ENCODE measurements around the gene DPYSL5. TPM values are rescaled to one million over a fixed set of nuclear protein-coding genes. Genes with fewer than 3 reads are reported as not detected.
"Not testable (repeated sequence)": the region's sequence is repeated elsewhere in the genome, so short reads cannot be mapped to it uniquely, and the experiment has no call there.

DPYSL5 gene
- total RNA-seq, 1 donor: not detected

GRCh38 chr2:26915316-26915715, 67.4 kb downstream of the DPYSL5 start:
- TF ChIP-seq CTCF (IDR thresholded peaks at IDR 0.05; ENCODE audit: insufficient read depth, low read depth, low read length): no peak
- H3K4me3 ChIP-seq (ENCODE audit: low read depth, low read length): no peak overlapping the region
- DNase-seq (ENCODE audit: low read depth): no peak

DNA sequence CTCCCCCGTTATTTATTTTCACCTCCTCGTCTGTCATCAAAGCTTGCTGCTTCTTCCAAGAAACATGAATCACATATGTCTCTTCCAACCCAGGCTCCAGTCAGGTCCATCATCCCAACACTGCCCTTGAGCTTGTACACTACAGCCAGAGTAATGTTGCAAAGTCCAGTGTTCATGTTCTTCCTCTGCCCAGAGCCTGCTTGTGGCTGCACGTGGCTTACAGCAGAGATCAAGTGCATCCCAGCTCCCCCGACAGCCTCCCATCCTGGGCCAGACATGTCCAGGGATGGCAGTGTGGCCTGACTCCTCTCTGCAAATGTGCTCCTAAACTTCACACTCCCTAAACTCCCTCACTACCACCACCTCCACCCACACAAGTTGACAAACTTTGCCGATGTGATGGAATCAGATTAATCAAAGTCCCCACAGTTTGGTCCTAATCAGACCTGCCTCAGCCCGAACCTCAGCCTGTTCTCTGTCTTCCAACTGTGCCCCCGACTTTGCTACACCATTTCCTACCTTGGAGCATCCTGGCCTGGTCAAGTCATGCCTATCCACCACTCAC, 68.3 kb downstream of the DPYSL5 start:
- DNase-seq (ENCODE audit: low read depth): no peak
- TF ChIP-seq CTCF (IDR thresholded peaks at IDR 0.05; ENCODE audit: insufficient read depth, low read depth, low read length): no peak
- no peak overlapping the region for H3K4me3 ChIP-seq (ENCODE audit: low read depth, low read length)

DNA sequence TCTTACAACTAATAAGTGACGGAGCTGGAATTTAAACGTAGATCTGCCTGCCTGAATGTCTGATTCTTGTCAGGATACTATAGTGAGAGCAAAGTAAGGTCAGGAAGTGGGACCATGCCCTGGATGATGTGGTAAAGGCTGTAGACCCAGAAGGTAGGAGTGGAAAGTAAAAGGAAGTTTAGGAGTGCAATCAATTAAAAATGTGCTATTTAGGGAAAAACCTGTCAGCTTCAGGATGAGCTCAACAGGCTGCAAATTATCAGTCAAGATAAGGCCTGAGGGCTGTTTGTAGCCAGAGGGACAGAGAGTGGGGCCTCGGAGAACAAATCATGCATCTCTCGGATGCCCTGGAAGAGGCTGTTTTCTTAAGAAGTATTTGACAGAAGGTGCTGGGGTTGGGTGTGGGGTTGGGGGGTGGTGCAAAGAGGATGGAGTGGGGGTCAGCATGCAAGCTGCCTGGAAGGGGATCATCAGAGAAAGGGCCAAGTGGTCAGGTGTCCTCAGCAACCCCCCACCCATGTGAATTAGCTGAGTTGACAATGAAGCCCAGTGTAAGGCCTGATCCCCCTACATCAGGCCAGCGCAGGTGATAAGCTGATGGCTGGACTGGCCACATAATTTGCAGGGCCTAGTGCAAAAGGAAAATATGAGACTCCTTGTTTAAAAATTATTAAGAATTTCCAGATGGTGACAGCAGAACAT, 69.4 kb downstream of the DPYSL5 start:
- no peak for TF ChIP-seq CTCF (IDR thresholded peaks at IDR 0.05; ENCODE audit: insufficient read depth, low read depth, low read length)
- no peak for DNase-seq (ENCODE audit: low read depth)
- H3K4me3 ChIP-seq (ENCODE audit: low read depth, low read length): no peak overlapping the region

DNA sequence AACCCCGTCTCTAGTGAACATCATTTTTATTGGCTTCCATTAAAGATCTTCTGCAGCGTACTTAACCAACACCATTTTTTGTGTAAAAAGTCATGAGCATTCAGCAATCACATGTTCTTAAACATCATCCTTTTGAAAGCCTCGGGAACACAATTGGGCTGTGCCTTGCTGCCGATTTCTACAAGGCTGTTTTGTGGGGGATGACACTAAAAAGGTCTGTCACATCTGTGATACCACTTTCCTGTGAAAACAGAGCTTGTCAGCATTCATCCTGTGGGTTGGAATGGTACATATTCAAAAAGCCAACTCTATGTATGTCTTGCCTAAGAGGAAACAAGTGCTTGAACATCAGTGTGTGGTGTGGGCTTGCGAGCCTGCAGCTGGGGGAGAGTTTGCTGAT, 73.4 kb downstream of the DPYSL5 start:
- no peak overlapping the region for H3K4me3 ChIP-seq (ENCODE audit: low read depth, low read length)
- no peak for TF ChIP-seq CTCF (IDR thresholded peaks at IDR 0.05; ENCODE audit: insufficient read depth, low read depth, low read length)
- no peak for DNase-seq (ENCODE audit: low read depth)

GRCh38 chr2:26922405-26923188, 74.7 kb downstream of the DPYSL5 start:
- DNase-seq (ENCODE audit: low read depth): peak; percentile 26
- no peak overlapping the region for H3K4me3 ChIP-seq (ENCODE audit: low read depth, low read length)
- TF ChIP-seq CTCF (IDR thresholded peaks at IDR 0.05; ENCODE audit: insufficient read depth, low read depth, low read length): peak; percentile 59

DNA sequence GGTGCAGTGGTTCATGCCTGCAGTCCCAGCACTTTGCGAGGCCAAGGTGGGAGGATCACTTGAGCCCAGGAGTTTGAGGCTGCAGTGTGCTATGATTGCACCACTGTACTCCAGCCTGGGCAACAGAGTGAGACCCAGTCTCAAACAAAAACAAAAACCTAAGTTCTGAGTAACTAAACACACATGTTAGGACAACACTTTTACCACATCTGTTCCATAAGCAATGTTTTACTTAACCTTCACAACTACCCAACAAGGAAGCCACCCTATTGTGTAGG, 75.2 kb downstream of the DPYSL5 start:
- DNase-seq (ENCODE audit: low read depth); H3K4me3 ChIP-seq (ENCODE audit: low read depth, low read length): not testable (repeated sequence)

- DNase-seq (ENCODE audit: low read depth): no peak
- no peak overlapping the region for H3K4me3 ChIP-seq (ENCODE audit: low read depth, low read length)
- no peak for TF ChIP-seq CTCF (IDR thresholded peaks at IDR 0.05; ENCODE audit: insufficient read depth, low read depth, low read length)
These were observed 76.8 kb downstream of the DPYSL5 start for GRCh38 chr2:26924731-26925099.

Measured in fibroblast of villous mesenchyme (primary cell).